Measurements from ENCODE around the gene FGFR1OP2.

GRCh38 chr12:26935636-26936378 is 2.5 kb upstream of the FGFR1OP2 start:
- TF ChIP-seq, protein P1, sequence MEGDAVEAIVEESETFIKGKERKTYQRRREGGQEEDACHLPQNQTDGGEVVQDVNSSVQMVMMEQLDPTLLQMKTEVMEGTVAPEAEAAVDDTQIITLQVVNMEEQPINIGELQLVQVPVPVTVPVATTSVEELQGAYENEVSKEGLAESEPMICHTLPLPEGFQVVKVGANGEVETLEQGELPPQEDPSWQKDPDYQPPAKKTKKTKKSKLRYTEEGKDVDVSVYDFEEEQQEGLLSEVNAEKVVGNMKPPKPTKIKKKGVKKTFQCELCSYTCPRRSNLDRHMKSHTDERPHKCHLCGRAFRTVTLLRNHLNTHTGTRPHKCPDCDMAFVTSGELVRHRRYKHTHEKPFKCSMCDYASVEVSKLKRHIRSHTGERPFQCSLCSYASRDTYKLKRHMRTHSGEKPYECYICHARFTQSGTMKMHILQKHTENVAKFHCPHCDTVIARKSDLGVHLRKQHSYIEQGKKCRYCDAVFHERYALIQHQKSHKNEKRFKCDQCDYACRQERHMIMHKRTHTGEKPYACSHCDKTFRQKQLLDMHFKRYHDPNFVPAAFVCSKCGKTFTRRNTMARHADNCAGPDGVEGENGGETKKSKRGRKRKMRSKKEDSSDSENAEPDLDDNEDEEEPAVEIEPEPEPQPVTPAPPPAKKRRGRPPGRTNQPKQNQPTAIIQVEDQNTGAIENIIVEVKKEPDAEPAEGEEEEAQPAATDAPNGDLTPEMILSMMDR (IDR thresholded peaks at IDR 0.05) = no peak
- TF ChIP-seq POLR2A (IDR thresholded peaks at IDR 0.05) (no peak), POLR2AphosphoS5 (IDR thresholded peaks at IDR 0.05) (no peak)

Data from stomach (tissue), 4 donors.